ENCODE data around the gene STK38L. TPM values are rescaled to one million over a fixed set of nuclear protein-coding genes. Genes with fewer than 3 reads are reported as not detected.
A peak's percentile ranks its signal among the peaks of the same experiment; 100 is the strongest.

The STK38L gene
- total RNA-seq, 1 experiment from 2014 or later = 39.6 TPM

DNA sequence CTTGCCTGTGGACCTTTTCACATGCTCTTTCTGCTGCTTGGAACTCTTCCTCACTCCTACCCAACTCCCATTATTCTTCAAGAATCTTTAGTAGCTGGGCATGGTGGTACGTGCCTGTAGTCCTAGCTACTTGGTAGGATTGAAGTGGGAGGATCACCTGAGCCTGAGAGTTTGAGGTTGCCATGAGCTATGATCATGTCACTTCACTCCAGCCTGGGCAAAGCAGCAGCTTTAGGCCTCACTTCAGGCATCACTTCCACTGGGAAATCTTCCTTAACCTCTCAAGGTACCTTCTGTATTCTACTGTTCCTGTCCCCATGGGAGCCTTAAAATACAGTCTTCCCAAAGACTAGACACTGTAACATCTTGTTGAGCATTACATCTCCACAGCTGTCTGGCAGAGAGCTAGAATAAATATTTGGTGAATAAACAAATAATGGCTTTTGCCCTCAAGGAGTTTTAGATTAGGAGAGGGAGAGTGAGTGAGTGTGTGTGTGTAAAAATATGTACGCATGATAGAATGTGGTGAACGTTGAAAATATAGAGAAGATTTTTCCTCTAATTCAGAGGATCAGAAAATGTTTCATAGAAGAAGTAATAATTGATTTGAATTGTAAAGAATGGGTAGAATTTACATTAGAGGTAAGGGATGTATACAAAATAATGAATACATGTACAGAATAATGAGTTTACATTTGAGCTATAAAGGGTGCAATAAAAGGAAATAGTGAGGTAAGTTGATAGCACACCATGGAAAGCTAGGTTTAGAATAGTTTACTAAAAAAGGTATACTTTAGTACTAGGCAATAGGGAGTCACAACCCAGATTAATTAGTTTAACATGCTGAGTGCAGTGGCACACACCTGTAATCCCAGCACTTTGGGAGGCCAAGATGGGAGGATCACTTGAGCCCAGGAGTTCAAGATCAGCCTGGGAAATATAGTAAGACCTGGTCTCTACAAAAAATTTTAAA lies 59.3 kb downstream of the STK38L start:
- no peaks in the 10 kb centered on the region for H3K27me3 ChIP-seq
- H3K4me1 ChIP-seq = no peaks in the 10 kb centered on the region; the same call in 1 of the 2 replicates
- H3K9me3 ChIP-seq (replicated peaks) = 0 out of 2 replicates have a peak, but pooled peaks cover 4% of the 10 kb centered on the region
- DNase-seq = peak in 1 of 2 experiments; percentile 35
- peaks cover 25% of the 10 kb centered on the region for H3K36me3 ChIP-seq
- no peak overlapping the region for H3K4me3 ChIP-seq
- no peak overlapping the region for H3K27ac ChIP-seq

DNA sequence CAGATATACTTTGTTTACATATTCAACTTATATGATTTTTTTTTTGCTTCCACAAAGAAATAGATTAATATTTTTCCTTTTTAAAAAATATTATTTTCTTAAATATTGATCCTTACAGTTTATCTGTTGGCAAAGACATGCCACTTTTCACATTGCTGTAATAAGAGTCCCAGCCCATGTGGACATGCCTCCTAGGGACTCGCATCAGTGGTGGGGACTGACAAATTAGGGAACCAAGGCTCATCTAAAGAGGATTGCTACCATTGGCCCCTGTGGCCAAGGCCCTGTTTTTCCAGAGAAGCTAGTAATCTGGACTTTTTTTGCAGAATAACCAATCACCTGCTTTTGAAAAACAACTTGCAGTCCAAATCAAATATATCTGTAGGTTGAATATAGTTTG lies 60.8 kb downstream of the STK38L start:
- H3K4me1 ChIP-seq = no peaks in the 10 kb centered on the region; the same call in 1 of the 2 replicates

DNA sequence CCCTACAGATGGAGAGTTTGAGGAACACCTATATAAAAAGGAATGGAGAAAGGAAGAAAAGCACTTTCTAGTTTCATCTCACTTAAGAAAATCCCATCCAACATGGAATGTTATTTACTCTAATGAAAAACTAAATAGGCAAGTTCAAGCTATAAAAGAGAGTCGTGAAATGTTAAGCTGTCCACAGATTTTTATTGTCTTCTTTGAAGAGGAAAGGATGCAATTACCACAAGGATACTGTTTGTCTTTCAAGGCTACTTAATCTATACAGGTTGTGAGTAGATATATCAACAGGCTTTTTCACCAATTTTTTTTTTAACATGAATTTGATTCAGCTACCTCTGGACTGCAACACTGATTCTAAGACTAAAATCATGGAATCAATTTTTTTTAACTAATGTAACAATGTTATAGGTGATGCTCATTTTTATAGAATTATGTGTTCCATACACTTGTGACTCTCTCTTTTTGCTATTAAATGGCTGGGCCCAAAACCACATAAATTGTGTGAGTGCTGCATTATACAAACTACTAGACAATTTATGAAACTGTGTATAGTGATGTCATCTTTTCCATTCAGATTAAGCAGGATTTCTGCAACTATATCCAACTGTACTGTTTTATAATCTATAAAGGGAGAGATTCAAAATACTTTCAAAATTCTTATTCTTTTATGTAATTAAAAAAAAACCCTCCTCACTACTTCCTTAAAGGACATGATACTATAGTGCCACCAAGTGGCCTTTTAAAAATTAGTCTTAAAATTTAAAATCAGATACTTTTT lies 61.8 kb downstream of the STK38L start:
- Histone ChIP-seq H3K9me3 (replicated peaks) (no peaks in the 10 kb centered on the region), H3K4me1 (no peaks in the 10 kb centered on the region; the same call in 1 of the 2 replicates)
- DNase-seq = peak in 1 of 2 experiments; percentile 44

More for the DNA sequence above, 60.8 kb downstream of the STK38L start:
- Histone ChIP-seq H3K36me3 (peaks cover 21% of the 10 kb centered on the region), H3K9me3 (replicated peaks) (no peaks in the 10 kb centered on the region), H3K27ac (no peak overlapping the region), H3K27me3 (no peaks in the 10 kb centered on the region), H3K4me3 (no peak overlapping the region)
- no peak for DNase-seq

DNA sequence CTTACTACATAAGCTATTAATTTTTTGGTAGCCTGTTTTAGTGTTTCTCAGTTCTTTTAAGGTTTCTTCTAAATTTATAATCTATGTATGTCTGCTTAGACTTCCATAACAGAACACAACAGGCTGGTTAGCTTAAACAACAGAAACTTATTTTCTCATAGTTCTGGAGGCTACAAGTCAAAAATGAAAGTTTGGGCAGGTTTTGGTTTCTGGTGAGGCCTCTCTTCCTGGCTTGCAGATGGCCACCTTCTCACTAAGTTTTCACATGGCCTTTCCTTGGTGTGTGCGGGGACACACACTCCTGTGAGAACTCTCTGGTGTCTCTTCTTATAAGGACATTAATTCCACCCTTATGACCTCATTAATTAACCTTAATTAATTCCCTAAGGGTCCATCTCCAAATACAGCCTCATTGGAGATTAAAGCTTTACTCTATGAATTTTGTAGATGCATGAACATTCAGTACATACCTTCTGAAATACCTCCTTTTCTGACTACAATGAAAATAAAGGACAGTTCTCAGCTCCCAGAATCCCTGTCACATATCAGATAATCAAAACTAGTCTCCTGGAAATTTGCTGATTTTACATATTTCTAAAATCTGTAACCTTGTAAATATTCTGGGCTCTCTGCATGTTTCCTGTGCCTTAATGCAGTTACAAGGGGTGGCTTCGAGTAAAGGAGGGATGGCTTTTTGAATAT lies 65.4 kb downstream of the STK38L start:
- H3K36me3 ChIP-seq = peaks cover 13% of the 10 kb centered on the region
- H3K27ac ChIP-seq = no peak overlapping the region
- no peaks in the 10 kb centered on the region for H3K4me1 ChIP-seq
- no peak for DNase-seq
- no peaks in the 10 kb centered on the region for H3K9me3 ChIP-seq (replicated peaks)
- no peaks in the 10 kb centered on the region for H3K27me3 ChIP-seq
- H3K4me3 ChIP-seq = no peak overlapping the region

More for the DNA sequence above, 61.8 kb downstream of the STK38L start:
- Histone ChIP-seq H3K36me3 (peaks cover 15% of the 10 kb centered on the region), H3K27ac (no peak overlapping the region), H3K27me3 (no peaks in the 10 kb centered on the region), H3K4me3 (no peak overlapping the region)

DNA sequence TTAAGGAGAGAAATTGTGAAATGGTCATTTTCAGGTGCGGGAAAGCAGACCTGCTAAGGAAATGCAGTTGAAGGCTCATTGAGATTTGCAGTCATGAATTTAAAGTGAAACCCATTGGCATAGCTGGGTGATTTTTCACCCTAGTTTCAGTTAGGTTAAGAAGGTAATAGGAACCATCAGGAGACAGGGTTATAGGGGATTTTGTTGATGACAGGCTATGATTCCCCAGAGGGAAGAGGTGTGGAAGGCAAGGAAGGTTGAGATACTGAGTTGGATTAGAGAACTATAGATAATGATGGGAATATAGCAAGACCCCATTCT lies 65.9 kb downstream of the STK38L start:
- Histone ChIP-seq H3K36me3 (peaks cover 17% of the 10 kb centered on the region), H3K4me1 (no peaks in the 10 kb centered on the region), H3K27me3 (no peaks in the 10 kb centered on the region), H3K9me3 (replicated peaks) (no peaks in the 10 kb centered on the region), H3K4me3 (no peak overlapping the region), H3K27ac (no peak overlapping the region)
- no peak for DNase-seq

DNA sequence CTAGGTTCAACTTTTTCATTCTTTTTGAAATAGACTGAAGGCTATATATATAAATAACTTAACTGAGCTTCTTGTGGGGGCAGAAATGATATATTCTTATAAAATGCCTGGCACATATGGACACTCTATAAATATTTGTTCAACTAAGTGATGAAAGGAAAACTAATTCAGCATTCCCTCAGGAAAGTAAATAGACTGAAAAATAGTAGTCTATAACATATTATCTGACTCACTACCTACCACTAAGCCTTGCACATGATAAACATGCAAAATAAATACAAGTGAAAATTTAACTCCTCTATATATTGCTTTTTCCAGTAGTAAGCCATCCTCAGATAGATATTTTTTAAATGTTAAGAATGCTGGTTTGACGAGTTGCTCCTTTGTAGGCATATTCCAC lies 72.9 kb downstream of the STK38L start:
- Histone ChIP-seq H3K4me1 (no peaks in the 10 kb centered on the region), H3K9me3 (replicated peaks) (no peaks in the 10 kb centered on the region), H3K36me3 (peaks cover 24% of the 10 kb centered on the region), H3K27me3 (no peaks in the 10 kb centered on the region), H3K4me3 (no peak overlapping the region), H3K27ac (no peak overlapping the region)
- DNase-seq = no peak

DNA sequence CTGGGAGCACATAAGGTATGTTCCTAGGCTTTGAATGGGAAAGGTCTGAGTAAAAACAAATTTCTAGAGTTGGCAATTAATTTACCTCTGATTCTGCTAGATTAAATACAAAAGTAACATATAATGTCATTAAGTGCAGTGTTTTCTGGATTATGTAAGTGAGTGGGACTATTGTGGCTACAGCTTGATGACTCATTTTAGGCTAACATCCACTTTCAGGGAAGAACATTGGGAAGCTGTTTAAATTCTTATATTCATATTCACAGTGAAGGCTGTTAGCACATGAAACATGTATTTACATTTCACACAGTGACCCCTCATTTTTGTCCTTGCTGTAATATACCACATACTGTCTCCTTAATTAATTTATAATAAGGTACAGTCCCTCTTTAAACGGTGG lies 75.3 kb downstream of the STK38L start:
- H3K36me3 ChIP-seq = peaks cover 34% of the 10 kb centered on the region
- DNase-seq = no peak
- H3K9me3 ChIP-seq (replicated peaks) = no peaks in the 10 kb centered on the region
- H3K27ac ChIP-seq = no peak overlapping the region
- H3K27me3 ChIP-seq = no peaks in the 10 kb centered on the region
- no peak overlapping the region for H3K4me3 ChIP-seq
- no peaks in the 10 kb centered on the region for H3K4me1 ChIP-seq

DNA sequence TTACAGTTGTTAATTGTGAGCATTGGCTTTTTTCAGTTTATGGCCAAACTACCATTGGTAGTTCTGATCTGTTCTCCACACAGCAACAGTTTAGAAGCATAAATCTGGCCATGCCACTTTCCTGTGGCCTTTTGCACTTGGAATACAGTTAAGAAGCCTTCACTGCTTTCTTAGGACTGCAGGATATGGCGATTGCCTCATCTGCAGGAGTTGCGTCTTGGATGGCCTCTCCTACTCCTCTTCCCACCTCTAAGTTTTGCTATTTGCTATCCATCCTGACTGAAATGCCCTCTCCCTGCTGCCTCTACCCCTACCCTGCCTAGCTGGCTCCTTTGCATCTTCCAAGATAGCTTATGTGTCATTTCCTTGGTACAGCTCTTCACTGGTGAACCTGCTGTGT lies 75.8 kb downstream of the STK38L start:
- peaks cover 31% of the 10 kb centered on the region for H3K36me3 ChIP-seq
- no peaks in the 10 kb centered on the region for H3K27me3 ChIP-seq
- no peak overlapping the region for H3K4me3 ChIP-seq
- no peak for DNase-seq
- H3K9me3 ChIP-seq (replicated peaks) = no peaks in the 10 kb centered on the region
- no peak overlapping the region for H3K27ac ChIP-seq
- H3K4me1 ChIP-seq = no peaks in the 10 kb centered on the region

DNA sequence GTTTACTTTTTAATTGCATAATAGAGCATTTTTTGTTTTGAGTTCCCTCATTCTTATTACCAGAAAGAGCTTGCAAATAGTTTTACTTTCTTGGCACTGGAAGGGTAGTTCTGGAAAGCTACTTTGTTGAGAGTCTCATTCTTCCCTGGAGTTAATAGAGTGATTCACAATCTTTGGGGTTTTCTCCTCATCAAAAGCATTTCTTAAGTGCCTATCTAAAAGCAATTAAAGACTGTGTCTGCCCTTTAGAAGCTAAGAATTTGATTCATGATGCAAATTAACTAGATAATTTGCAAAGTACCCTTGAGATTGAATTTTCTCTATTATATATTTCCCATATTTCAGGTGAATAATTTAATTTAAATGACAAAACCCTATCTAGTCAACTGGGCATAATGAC lies 80.4 kb downstream of the STK38L start:
- Histone ChIP-seq H3K4me3 (no peak overlapping the region), H3K9me3 (replicated peaks) (no peaks in the 10 kb centered on the region), H3K27ac (no peak overlapping the region), H3K36me3 (peaks cover 10% of the 10 kb centered on the region), H3K4me1 (no peaks in the 10 kb centered on the region), H3K27me3 (no peaks in the 10 kb centered on the region)
- no peak for DNase-seq

DNA sequence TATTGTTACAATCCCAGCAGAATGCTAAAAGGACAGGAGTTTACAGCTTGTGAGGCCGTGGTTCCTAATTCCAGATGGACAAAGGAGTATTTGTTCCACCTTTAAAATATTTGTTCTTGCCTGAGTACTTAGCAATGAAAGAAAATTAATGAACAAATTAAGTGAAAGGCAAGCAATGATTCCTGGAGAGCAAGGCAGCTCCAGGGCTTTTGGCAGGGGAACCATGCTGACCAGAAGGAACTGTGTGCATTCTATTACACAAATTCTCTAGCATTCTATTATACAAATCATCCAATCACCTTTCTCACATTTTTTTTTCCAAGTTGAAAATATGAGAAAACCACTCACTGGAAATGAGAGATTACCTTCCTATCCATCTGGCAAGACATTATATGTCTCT lies 86.8 kb downstream of the STK38L start:
- Histone ChIP-seq H3K4me1 (peaks cover 9% of the 10 kb centered on the region; the same call in 1 of the 2 replicates), H3K27ac (no peak overlapping the region), H3K4me3 (no peak overlapping the region), H3K9me3 (replicated peaks) (no peaks in the 10 kb centered on the region), H3K27me3 (no peaks in the 10 kb centered on the region), H3K36me3 (no peaks in the 10 kb centered on the region)
- no peak for DNase-seq

DNA sequence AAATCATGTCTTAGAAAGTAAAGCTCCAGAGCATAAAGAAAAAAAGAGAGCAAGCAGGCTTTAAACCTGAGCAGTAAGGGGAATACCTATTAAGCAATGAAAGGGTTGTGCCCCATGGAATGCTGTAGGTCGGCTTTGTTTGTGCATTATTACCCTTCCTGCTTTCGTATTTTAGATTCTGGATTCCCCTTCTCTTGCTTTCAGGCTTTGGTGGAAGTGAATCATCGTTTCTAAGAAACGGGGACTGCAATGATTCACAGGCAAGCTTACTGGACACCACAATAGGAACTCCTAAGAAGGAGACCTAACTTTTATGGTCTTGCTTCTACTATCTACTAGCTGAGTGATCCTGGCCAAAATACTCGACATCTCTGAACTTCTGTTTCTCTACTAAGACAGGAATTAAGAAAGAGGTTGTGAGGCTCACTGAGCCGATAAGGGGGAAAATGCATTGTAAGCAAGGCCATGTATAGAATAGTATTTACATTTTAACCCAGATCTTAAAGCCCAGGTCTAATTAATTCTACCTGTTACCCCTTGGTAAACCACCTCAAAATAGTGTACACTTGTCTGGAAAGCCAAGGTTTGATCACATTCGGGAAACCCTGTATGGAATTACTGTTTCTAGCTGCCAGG lies 87.3 kb downstream of the STK38L start:
- H3K9me3 ChIP-seq (replicated peaks) = no peaks in the 10 kb centered on the region
- peaks cover 9% of the 10 kb centered on the region; the same call in 1 of the 2 replicates for H3K4me1 ChIP-seq
- no peaks in the 10 kb centered on the region for H3K27me3 ChIP-seq
- H3K27ac ChIP-seq = no peak overlapping the region
- no peak overlapping the region for H3K4me3 ChIP-seq
- H3K36me3 ChIP-seq = no peaks in the 10 kb centered on the region
- DNase-seq = peak in 1 of 2 experiments; percentile 25

DNA sequence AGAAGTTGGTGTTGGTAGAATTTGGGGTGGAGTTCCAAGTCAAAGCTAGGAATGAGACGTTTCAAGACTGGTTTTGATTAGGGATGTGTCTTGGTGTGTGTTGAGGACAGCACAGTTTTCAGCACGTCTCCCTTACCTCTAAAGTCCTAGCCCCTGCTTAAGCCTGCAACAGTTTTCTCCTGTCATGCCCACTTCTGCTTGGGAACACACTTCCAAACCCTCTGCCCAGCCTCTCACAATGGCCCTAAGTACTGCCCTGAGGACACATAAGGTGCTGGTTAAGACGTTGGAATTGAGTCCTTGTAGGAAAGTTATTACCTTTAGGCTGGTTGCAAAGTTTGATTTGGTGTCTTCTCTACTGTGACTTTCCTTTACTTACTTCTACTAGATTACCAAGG lies 87.8 kb downstream of the STK38L start:
- Histone ChIP-seq H3K27ac (no peak overlapping the region), H3K36me3 (no peaks in the 10 kb centered on the region), H3K4me1 (peaks cover 9% of the 10 kb centered on the region; the same call in 1 of the 2 replicates), H3K4me3 (peak overlapping the region; percentile 75), H3K9me3 (replicated peaks) (no peaks in the 10 kb centered on the region), H3K27me3 (no peaks in the 10 kb centered on the region)
- DNase-seq = no peak

DNA sequence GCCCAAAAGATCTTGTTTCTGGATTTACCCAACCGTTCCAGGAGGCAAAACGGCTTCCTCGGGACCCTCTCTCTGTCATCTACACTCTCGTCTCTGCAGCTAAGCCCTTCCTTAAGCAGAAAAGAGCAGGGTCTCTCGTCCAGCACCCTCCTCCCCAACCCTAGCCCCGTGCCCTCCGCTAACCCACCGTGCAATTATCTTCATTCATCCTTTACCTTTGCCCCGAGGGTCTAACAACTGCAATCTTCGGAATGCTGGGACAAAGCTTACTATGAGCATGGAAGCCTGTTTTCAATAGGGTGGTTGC lies 88.3 kb downstream of the STK38L start:
- no peak overlapping the region for H3K27ac ChIP-seq
- peak overlapping the region; percentile 75 for H3K4me3 ChIP-seq
- H3K4me1 ChIP-seq = peaks cover 9% of the 10 kb centered on the region; the same call in 1 of the 2 replicates
- DNase-seq = peak in 1 of 2 experiments; percentile 12
- H3K36me3 ChIP-seq = no peaks in the 10 kb centered on the region
- H3K9me3 ChIP-seq (replicated peaks) = no peaks in the 10 kb centered on the region
- H3K27me3 ChIP-seq = no peaks in the 10 kb centered on the region

DNA sequence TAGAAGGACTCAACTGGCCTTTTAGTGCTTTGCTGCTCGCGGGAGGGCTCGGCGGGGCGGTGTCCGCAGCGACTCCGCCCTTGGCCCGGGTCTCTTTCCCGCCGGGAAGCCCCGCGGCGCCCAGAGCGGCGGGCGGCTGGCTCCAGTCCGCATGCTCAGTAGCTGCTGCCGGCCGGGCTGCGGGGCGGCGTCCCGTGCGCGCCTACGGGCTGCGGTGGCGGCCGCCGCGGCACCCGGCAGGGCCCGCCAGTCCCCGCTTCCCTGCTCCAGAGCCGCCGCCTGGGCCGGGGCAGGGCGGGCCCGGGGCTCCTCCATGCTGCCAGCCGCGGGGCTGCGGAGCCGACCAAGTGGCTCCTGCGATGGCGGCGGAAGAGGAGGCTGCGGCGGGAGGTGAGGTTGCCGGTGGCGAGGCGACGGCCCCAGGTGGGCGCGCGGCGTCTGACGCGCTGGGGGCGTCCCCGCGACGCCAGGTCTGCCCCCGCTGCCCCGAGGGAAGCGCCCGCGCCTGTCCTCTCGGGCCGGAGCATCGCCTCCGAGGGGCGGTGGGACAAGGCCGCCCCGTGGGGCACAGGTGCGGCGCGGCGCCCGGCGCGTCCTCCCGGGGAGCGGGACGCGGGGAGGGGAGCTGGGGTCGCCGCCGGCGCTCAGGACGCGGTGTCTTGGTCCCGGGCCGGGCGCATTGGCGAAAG lies 88.8 kb downstream of the STK38L start, which contains the start of gene BMAL2:
TSS of gene BMAL2 (plus strand) at position 123 of the 689 bp plus-strand sequence. CDS start at position 360, 237 bp downstream.
- Histone ChIP-seq H3K27me3 (no peaks in the 10 kb centered on the region), H3K4me1 (peaks cover 9% of the 10 kb centered on the region; the same call in 1 of the 2 replicates), H3K9me3 (replicated peaks) (no peaks in the 10 kb centered on the region), H3K4me3 (peak within 1 kb of the TSS; percentile 75), H3K36me3 (no peaks in the 10 kb centered on the region), H3K27ac (no peak within 1 kb of the TSS)
- DNase-seq = peak; percentile 58 to 72
